Left colon (tissue), 2 donors: ENCODE results near the gene MPC1. TPM values are rescaled to one million over a fixed set of nuclear protein-coding genes. Genes with fewer than 3 reads are reported as not detected.
A peak's percentile ranks its signal among the peaks of the same experiment; 100 is the strongest.

ENCODE experiments used
- ATAC-seq: fragments of 200-7000 bp; cut with Tn5 transposase; one replicate; pipeline ENCODE4 v1.9.1; 2020; ENCODE audit warnings: mild to moderate bottlenecking, moderate library complexity
- DNase-seq, 2 donors: peaks; one replicate each; pipeline ENCODE4 v3.0.0-alpha.2; 2020
- intact Hi-C, 2 donors: fragments of 100-400 bp; cut with DNase I in 1 of 2; cut with micrococcal nuclease in 1 of 2; formaldehyde crosslinking; loops; one replicate each; pipeline versions ENCODE4 v1.11.2 to v1.14.0; 2022; cut with DNase I, micrococcal nuclease
- long read RNA-seq: library from polyadenylated mRNA; unstranded; transcript quantifications from one replicate; pipeline ENCODE4 v2.0.0, GENCODE V29; 2021
- total RNA-seq, 2 donors: library from RNA; stranded (reverse); fragmentation: NEBNext Ultra II Directional; extraction: Animal tissue kit (Norgen Biotek cat#: 25700); gene quantifications; one replicate each; pipeline ENCODE4 v1.2.1, GENCODE V29; 2021
- donor health status: DM: no; HTN: no; CAD: no.
- donor health status: DM: yes; HTN: yes; CAD: no.

MPC1 gene
- 100 to 1,000 TPM; 124 to 152 TPM for total RNA-seq
- long read RNA-seq, transcript MPC1-201 (4 exons, 976 nt): major isoform, 127 of 140 reads
- long read RNA-seq, partial matches to known transcripts: 1 of 140 reads
- long read RNA-seq, other reads (novel, unspliced or antisense): 9 of 140 reads

- intact Hi-C loops: no loop called here
- peak; percentile 87 for ATAC-seq
- DNase-seq: peak; percentile 95 to 96
Measured at GRCh38 chr6:166382933-166383801, at the start of gene MPC1. Gene MPC1 (minus strand): TSS chr6:166382940. CDS start chr6:166382876, 64 bp downstream.

DNA sequence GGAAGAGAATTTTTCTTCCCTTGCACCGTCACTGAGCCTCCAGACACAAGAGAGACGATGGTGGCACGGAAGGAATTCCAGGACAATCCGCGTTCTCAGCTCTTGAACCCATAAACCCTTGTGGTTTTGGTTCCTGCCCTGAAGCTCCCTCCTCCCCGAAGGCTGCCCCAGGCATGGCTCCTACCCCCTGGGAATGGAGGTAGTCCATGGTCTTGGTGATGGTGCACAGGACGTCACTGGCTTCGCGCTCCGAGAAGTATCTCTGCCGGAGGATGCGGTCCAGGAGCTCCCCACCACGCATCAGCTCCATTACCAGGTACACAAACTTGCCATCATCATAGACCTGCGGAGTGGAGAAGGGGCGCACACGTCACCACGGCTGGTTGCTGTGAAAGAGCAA, 47.5 kb upstream of the MPC1 start:
- no peak for DNase-seq
- intact Hi-C loops: no loop called here
- no peak for ATAC-seq

- DNase-seq (no peak), ATAC-seq (no peak)
- intact Hi-C loops: no loop called here
Measured at GRCh38 chr6:166424431-166424830, 41.7 kb upstream of the MPC1 start.

DNA sequence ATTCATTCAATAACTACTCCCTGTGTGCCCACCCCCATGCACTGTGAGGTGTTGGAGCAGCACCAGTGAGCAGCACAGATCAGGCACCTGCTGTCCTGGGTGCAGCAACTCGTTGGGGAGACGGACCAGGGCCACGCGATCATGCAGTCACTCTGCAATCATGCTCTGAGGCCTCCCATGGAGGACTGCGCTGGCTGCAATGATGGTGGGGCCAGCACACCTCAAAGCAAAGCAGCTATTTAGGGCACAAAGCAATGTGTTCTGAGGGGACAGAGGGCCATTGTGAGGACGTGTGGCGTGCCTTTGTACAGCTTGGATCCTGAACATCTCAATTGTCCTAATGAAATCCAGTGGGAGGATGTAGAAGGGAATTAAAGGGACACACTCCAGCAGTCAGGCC, 41.0 kb upstream of the MPC1 start:
- intact Hi-C loops: no loop called here
- ATAC-seq: no peak
- no peak for DNase-seq

- DNase-seq: no peak
- intact Hi-C loops: no loop called here
- ATAC-seq: no peak
Measured at GRCh38 chr6:166423051-166423745, 40.5 kb upstream of the MPC1 start.

DNA sequence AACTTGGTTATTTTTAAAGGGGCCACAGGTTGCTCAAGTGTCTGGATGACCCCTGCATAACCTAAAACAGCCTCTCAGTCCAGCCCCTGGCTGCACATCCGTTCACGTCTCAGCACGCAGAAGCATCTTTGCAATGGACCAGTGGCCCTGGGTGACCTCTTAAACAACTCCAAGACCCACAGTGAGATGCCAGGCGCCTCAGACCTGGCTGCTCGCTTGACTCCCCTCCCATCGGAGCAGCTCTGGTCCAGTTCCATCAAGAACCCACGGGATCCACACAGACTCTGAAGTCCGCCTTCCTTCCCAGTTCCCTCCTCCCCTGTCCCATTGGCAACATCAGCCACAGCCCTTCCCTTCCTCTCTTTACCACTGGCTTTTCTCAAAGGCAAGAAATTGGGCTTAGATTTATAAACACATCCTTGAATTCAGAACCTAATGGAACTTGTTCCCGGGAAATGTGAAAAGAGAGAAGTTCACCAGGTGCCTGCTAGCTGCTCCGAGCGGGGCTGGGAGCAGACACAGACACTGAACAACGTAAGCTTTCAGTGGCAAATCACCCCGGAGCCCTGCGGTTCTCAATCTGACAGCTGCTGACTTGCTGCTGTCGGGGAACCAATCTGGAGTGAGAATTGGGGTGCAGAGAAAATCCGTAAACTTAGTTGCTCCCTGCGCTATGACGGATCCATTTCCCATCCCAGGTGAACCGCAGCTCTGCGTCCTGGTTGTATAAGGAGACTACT, 39.6 kb upstream of the MPC1 start:
- ATAC-seq (no peak), DNase-seq (no peak)
- intact Hi-C loops: no loop called here

DNA sequence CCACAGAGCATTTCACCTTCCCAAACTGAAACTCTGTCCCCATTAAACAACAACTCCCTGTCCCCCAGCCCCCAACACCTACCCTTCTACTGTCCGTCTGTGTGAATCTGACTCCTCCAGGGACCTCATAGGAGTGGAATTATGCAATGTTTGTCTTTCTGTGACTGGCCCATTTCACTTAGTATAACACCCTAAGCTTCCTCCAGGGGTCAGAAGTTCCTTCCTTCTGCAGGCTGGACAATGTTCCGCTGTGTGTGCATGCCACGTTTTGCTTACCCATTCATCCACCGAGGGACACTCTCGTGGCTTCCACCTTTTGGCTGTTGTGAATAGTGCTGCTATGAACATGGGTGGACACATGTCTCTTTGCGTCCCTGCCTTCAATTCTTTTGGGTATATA, 37.6 kb upstream of the MPC1 start:
- no peak for ATAC-seq
- intact Hi-C loops: no loop called here
- DNase-seq: no peak

DNA sequence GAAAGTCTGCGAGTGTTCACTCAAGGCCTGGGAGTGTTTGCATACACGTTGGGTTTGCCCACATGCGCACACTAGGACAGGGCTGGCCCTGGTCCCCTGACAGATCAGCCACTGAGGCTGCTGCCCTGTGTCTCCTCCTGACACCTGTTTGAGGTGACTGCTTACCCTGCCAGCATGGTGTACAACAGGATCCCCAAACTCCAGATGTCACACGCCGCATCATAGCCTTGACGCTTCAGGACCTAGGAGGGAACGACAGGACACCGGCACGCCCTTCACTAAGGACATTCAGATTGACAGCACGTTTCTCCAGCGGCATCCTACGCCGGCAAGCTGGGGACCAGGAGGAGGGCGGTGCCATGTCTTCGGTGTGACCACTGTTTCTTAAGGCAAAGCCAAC, 37.0 kb upstream of the MPC1 start:
- ATAC-seq (no peak), DNase-seq (no peak)
- intact Hi-C loops: no loop called here

GRCh38 chr6:166419286-166419685, 36.5 kb upstream of the MPC1 start:
- intact Hi-C loops: no loop called here
- ATAC-seq: peak; percentile 33
- peak; percentile 26 to 47 for DNase-seq

- intact Hi-C loops: no loop called here
- ATAC-seq: no peak
- no peak for DNase-seq
Measured at GRCh38 chr6:166418691-166419143, 36.0 kb upstream of the MPC1 start.

DNA sequence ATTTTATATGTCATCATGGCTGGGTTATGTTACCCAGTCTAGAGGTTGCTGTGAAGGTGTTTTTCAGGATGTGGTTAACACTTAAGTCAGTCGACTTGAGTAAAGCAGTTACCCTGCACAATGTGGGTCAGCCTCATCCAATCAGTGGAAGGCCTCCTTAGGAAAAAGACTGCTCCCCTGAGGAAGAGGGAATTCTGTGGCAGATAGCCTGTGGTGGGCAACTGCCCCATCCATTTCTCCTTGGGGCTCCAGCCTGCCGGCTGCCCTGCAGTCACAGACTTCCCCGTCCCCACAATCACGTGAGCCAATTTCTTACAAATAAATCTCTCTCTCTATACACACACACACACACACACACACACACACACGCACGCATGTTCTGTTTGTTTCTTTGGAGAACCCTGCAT, 34.5 kb upstream of the MPC1 start:
- ATAC-seq: no peak
- DNase-seq: no peak
- intact Hi-C loops: no loop called here

GRCh38 chr6:166415833-166416347, 33.1 kb upstream of the MPC1 start:
- ATAC-seq (no peak), DNase-seq (no peak)
- intact Hi-C loops: no loop called here

DNA sequence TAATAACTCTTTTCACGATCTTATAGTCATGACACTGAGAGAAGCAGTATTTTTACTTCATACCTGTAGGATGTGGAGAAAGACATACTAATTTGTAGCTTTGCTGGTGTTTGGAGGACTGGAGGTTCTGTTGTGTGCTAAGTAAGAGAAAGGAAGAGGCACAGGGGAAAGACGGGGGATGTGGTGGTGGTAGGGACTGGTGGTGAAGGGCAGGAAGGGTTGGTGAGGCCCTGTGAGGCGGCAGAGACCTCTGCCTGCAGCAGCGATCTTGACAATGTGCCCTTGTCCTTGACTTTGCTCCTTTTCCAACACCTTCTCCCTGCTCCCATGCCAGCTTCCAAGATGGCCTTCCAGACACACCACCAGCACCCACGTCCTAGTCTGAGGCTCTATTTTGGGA, 32.6 kb upstream of the MPC1 start:
- DNase-seq: no peak
- intact Hi-C loops: no loop called here
- no peak for ATAC-seq

DNA sequence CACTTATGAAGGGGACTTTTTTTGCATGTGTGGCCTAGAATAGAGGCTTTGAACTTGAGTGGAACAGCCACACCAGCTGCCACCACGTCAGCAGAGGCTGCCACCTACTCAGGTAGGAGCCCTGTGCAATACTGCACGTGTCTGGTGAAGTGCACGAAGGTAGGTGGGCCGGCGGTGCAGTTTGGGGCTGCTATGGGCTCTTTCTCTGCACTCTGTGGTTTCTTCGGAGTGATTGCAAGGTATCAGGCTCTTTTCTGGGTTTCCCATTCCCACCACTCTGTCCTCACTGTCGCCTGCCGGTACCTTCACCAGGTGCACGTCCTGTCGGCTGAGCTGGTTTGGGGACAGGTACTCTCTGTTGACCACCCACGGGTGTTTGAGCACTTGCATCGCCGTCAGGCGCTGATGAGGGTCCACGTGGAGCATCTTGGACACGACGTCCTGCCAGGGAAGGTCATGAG, 30.8 kb upstream of the MPC1 start:
- ATAC-seq: no peak
- intact Hi-C loops: no loop called here
- DNase-seq: no peak

- no peak for ATAC-seq
- intact Hi-C loops: no loop called here
- no peak for DNase-seq
Measured at GRCh38 chr6:166412911-166413384, 30.2 kb upstream of the MPC1 start.

DNA sequence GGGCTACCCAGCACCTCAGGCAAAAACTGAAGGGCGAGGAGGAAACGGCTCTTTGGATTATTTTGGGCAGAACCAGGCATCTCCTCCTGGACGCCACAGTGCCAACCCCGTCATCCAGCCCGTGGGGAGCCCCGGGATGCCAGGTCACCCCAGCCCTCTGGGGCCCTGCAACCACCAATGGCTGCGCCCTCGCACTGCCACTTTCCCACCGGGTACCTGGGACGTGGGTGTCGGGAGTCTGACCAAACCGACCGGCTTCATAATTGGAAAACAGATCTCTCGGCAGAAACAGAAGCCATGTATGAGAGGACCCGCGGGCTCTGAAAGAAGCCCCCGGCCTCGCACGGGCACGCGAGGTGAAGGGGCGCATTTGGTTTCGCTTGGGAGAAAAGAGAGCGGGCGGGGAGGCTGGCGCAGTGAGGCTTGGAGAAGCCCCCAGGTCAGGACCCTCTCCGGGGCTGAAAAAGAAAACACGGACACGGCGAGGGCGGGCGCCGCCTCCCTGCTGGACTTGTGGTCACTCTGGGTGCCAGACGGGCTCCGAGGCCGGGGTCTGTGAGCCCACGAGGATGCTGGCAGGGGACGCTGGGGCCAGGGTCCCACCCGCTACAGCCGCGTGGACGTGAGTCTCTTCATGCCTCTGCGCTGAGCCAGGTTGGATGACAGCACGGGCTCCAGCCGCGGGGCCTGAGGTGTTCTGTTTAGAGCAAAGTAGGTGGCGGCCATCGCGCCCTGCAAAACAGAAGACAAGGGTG, 29.6 kb upstream of the MPC1 start:
- ATAC-seq: no peak
- intact Hi-C loops: no loop called here
- DNase-seq: no peak

GRCh38 chr6:166411721-166412151, 29.0 kb upstream of the MPC1 start:
- intact Hi-C loops: no loop called here
- no peak for ATAC-seq
- no peak for DNase-seq

DNA sequence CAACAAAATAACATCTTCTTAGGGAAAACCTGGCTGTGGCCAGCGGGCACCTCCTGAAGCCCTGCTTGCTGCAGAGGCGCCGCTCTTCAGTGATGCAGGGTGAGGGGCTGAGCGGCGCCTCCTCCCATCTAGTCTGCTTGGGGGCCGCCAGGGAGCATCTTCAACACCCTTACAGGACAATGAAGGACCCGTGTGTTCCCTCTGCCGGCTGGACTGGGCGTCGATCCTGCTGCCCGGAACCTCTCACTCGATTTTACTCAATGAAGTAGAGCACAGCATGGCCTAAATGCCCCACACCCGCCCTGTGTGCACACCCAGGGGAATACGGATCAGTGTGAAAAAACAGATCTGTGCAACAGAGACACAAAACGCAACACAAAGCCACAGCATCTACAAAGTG, 28.5 kb upstream of the MPC1 start:
- intact Hi-C loops: no loop called here
- no peak for ATAC-seq
- no peak for DNase-seq
